Activated CD4-positive, alpha-beta T cell treated with anti-CD3 and anti-CD28 coated beads, Interleukin-2, Interleukin-4, amounts not matched to agents 100 ng/mL and 50 ng/mL, durations not matched to agents 16 hours and 8 hours (primary cell): ENCODE measurements around the gene THBD.

Experiments used
- DNase-seq: peaks from one replicate; pipeline ENCODE4 v3.0.0-alpha.2; 2020; ENCODE audit warnings: low spot score

Gene THBD, protein sequence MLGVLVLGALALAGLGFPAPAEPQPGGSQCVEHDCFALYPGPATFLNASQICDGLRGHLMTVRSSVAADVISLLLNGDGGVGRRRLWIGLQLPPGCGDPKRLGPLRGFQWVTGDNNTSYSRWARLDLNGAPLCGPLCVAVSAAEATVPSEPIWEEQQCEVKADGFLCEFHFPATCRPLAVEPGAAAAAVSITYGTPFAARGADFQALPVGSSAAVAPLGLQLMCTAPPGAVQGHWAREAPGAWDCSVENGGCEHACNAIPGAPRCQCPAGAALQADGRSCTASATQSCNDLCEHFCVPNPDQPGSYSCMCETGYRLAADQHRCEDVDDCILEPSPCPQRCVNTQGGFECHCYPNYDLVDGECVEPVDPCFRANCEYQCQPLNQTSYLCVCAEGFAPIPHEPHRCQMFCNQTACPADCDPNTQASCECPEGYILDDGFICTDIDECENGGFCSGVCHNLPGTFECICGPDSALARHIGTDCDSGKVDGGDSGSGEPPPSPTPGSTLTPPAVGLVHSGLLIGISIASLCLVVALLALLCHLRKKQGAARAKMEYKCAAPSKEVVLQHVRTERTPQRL

GRCh38 chr20:23049201-23050075 lies at the start of gene THBD:
THBD (minus strand) TSS chr20:23049672; CDS start chr20:23049504, 168 bp downstream.
- peak; percentile 20 for DNase-seq

DNA sequence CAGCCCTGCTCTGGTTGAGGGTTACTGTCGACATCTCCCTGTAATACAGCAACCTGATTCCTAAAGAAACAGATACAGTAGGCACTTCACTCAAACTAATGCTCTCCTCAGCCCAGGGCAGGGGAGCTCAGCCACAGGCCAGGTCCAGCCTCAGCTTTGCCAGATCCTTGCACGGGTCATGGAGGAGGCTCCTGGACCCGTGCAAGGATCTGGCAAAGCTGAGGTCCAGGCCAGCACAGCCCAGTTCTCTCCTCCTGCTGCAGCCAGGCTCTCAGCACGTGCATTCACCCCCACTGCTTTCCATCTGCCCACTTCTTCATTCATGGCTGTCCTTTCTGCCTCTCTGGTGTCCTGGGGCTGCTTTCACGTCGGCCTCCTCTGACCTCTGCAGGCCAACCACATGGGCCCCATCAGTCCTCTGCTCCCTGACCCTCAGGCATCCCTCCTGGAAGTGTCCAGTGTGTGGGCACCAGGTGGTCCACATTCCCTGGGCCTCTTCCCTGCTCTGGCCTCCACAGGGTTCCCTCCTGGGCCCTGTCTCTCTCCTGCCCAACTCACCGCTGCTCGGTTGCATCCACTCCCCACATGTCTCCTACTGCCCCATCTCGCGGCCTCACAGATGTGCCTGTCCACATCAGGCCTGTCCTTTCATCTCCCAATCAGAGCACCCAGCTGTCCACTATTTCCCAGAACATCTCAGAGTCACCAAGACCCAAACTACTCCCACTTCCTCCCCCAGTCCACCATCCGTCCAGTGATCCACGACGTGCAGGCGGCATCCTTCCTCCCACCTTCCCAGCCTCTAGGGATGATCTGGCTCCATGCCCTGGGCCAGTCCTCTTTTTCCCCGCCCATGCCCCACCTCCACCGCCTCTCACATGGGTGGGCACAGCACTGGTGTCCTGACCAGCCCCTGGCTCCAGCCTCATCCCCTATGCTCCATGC lies 48.4 kb upstream of the THBD start:
- no peak for DNase-seq

- no peak for DNase-seq
Measured at GRCh38 chr20:23096986-23097520, 47.6 kb upstream of the THBD start.

DNA sequence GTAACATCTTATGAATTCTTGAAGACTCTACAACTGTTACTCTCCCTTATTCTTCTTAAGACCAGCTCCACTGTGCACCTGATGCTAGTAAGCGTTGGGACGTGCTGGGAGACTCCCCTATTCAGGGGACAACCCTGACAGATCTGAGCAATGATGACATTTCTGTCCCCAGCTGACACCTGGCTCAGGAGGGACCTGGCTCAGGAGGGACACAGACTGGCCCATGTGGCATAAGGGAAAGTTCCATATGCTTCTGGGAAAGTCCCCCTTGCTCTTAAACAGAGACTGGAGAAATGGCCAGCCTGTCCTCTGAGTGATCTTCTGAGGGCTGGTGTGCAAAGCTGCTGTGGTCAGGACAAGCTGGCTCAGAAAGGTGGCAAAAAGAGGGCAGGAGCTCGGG lies 46.6 kb upstream of the THBD start:
- no peak for DNase-seq

DNA sequence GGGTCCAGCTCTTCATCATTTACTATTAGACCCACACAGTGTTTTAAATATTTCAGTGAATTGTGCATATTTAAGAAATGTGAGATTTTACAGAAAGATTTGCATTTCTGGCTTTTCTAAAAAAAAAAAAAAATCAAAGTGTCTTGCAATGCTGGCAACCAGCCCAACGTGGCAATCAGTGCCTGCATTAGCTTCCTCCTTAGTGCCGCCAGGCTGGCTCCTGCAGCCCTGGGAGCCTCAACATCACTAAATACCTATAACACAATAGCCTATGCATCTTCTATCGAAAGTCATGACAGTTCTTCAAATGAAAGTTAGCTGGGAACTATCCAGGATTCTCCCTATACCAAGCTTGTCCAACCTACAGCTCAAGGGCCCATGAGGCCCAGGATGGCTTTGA lies 46.0 kb upstream of the THBD start:
- DNase-seq = no peak

GRCh38 chr20:23094927-23095326 lies 45.5 kb upstream of the THBD start:
- no peak for DNase-seq

DNA sequence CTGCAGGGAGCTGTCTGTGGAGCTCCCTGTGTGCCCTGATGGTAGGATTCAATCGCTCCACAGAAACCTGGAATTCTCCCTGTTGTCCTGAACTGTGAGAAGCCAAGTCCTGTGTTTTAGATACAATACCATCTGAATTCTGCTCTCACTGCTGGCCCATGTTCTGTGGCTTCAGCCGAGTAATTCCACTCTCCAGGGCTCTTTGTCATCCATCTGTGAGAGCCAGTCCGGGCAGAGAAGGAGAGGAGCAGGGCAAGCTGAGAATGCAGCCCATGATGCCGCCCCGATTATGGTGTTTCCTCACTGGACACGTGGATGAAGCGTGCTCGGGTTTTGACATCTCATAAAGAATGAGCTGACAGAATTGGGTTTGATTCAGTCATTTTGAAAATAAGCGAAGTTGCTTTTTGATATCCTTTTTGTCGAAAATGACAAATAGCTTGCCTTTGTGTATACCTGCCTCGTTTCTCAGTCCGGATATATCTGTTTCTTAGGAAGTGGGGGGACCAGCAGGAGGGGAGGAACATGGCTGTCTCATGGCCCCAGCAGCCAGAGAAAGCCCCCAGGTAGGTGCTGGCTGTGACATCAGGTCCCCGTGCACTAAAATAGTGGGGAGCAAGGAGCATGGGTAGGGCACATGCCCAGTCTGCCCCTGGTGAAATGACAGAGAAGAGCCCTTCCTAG lies 44.9 kb upstream of the THBD start:
- peak; percentile 51 for DNase-seq

DNA sequence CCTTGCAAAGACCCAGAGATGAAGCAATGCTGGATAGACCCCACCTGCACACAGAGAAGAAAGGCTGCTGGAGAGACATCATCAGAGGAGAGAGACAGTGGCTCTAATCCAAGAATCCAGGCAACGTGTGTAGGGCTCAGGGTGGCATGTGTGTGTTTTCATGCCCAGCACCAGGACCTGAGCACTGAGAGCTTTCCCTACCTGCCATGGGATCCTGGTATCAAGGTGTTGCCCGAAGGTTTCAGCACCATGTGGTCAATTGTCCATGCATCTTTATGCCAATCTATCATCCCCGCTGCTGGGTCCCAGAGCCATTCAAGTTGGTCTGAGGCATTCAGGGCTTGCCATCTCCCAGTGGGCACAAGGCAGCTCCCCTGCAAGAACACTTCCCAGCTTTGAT lies 44.1 kb upstream of the THBD start:
- DNase-seq = no peak

- DNase-seq = peak; percentile 19
Measured at GRCh38 chr20:23092861-23093495, 43.5 kb upstream of the THBD start.

- DNase-seq = no peak
Measured at GRCh38 chr20:23092384-23092756, 42.9 kb upstream of the THBD start.

DNA sequence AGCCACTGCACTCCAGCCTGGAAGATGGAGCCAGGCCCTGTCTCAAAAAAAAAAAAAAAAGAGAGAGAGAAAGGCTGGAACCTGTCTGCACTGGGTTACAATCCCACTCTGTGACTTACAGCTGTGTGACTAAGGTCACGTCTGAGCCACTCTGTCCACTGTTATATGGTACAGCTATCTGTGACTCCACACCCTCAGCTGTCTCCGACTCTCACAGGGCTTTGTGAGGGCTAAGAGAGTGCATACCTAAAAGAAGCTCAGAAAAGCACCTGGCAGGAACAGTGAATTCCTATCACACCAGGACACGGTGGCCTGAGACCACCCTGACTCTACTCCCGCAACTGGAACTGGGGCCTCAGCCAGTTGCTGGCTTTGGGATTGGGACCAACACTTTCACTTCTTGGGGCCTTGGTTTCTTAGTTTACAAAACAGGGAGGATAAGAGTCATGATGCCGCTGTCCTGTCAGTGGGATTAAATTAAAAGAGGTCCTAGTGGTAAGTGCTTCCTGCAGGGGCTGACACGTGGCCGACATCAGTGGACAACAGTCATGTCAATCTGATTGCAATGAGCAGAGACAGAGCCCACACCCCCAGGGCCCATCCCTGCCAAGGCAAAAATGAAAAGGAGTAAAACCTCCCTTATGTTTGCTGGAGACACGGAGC lies 42.4 kb upstream of the THBD start:
- no peak for DNase-seq

GRCh38 chr20:23090878-23091277 lies 41.4 kb upstream of the THBD start:
- DNase-seq = no peak

- DNase-seq = no peak
Measured at GRCh38 chr20:23090147-23090546, 40.7 kb upstream of the THBD start.

- DNase-seq = no peak
Measured at GRCh38 chr20:23088866-23089265, 39.4 kb upstream of the THBD start.

GRCh38 chr20:23087587-23088251 lies 38.2 kb upstream of the THBD start:
- no peak for DNase-seq

DNA sequence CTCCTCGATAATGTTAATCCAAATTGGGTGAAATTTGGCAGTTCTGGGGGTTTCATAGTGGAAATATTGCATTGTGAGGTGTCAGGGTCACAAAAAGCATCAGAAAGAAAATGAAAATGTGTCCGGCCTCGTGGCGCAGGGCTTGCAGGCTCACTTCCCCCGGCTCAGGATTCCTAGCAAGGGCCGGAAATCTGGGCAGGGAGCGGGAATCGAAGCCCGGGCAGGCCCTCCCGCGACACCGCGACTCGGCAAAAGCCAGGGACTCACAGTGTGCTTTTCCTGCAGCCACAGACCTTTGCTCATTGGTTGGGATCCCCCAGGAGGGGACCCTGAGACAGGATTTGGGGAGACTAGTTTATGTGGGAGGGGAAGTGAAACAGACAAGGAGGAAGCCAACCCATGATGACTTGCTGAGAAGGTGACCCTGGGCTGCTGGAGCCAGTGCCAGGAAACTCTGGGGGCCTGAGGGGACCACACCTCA lies 37.5 kb upstream of the THBD start:
- DNase-seq = no peak

GRCh38 chr20:23086056-23086566 lies 36.6 kb upstream of the THBD start, which contains the start of gene CD93:
CD93 (minus strand) TSS chr20:23086324; CDS start chr20:23086192, 132 bp downstream.
- peak; percentile 78 for DNase-seq

DNA sequence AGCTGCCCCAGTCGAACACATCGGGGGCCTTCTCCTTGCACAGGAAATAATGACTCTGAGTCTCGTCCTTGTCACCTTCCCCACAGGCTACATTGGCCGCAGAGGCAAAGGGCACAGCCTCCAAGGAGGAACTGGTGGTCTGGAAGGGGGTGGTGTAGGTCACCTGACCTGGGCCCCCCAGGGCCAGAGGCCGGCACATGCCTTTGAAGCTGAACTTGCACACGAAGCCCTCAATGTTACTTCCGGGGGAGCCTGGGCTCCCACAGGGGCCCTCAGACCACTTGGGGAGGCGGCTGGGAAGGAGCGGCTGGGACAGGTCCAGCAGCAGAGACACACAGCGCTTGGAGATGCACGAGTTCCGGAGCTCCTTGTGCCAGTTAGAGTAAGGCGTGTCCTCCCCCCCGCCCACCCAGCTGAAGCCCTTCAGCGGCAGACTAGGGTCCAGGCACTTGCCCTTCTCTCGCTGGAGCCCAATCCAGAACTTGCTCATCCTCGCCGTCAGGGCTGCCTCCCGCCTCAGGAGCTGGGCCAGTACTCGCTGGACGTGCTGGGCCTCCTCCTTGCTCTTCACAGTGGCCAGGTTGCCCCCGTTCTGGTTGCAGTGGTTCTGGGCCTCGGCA lies 36.1 kb upstream of the THBD start:
- no peak for DNase-seq
